Stomach (tissue), 4 donors: ENCODE measurements around the gene FOXO3.

Experiments
- POLR2A ChIP-seq, 4 donors: fragments of 450-650 bp; IDR thresholded peaks; one replicate each; pipeline ENCODE4 v1.6.1; 2016; ENCODE audit warnings: antibody characterized with exemption in 4 of 4, control low read depth in 2 of 4, mild to moderate bottlenecking in 1 of 4, moderate library complexity in 1 of 4
- TF ChIP-seq, protein P1 (sequence below), 7 experiments: fragments of 450-650 bp in 4 of 7; fragments of 200-600 bp in 3 of 7; sonication (generic) in 3 of 7; IDR thresholded peaks; one replicate each; pipeline ENCODE4 v1.5.1; 2016 to 2019; ENCODE audit warnings: antibody characterized with exemption in 7 of 7, control low read depth in 2 of 7, mild to moderate bottlenecking in 1 of 7

DNA sequence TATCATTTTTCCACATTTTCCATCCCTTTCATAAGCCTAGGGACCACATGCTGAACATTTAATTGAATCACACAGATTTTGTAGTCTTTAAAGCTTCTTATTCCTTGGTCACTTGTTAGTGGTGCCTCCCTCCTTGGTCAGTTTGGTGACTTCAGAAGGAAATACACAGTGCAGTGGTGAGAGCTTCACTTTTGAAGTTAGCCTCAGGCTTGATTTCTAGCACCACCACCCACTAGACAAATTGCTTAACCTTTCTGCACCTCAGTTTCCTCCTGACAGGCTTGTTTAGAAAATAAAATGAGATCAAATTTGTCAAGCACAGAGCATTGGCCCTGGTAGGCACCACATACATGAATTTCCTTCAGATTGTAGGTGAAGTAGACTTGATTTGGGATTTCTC lies 91.7 kb downstream of the FOXO3 start:
- TF ChIP-seq, protein P1, sequence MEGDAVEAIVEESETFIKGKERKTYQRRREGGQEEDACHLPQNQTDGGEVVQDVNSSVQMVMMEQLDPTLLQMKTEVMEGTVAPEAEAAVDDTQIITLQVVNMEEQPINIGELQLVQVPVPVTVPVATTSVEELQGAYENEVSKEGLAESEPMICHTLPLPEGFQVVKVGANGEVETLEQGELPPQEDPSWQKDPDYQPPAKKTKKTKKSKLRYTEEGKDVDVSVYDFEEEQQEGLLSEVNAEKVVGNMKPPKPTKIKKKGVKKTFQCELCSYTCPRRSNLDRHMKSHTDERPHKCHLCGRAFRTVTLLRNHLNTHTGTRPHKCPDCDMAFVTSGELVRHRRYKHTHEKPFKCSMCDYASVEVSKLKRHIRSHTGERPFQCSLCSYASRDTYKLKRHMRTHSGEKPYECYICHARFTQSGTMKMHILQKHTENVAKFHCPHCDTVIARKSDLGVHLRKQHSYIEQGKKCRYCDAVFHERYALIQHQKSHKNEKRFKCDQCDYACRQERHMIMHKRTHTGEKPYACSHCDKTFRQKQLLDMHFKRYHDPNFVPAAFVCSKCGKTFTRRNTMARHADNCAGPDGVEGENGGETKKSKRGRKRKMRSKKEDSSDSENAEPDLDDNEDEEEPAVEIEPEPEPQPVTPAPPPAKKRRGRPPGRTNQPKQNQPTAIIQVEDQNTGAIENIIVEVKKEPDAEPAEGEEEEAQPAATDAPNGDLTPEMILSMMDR (IDR thresholded peaks at IDR 0.05): no peak
- TF ChIP-seq POLR2A (IDR thresholded peaks at IDR 0.05): no peak
